ENCODE results near the gene NAT16. TPM values are rescaled to one million over a fixed set of nuclear protein-coding genes. Genes with fewer than 3 reads are reported as not detected.

The NAT16 gene
- total and polyA plus RNA-seq, 9 of the 15 experiments (the other 6 are each of a cell fraction or from before 2014, with no cell fraction given), result 0.04 TPM; not detected in 8

DNA sequence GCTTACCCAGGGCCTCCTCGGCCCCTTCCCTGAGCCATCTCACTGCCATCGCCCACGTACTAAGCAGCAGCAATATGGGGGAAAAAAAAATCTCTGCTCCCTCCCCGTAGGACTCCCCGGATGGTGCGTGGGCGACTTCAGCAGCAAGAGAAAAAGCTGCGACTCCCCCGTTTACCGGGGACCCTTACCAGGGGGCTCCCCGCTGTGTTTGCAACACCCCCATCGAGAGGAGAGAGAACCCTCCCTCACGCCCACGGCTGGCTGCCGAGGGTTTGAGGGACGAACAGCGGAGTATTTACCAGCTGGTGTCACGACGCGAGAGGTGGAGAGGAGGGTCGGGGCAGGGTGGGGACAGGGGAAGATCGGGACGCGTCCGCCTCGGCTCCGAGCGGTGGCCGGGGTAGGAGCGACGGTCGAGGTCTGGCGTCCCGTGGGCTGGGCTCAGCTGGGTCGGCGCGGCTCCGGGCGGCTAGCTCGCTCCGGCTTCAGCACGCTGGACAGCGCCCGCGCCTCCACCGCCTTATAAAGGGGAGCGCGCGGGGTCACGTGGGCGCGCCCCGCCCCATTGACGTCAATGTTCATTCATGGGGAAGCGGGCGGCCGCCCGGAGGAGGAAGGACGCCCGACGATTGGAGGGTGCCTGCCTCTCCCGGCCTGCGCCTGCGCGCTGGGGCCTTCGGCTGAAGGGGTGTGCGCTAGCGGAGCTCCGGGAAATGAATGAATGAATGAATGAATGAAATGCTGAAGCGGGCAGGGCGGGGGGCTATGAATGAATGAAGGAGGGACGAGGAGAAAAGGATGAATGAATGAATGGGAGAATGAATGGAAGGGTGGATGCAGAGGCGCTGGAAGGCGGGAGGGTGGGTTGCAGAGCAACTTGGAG is 14.8 kb downstream of the NAT16 start, which contains the start of gene VGF (continued):
- TF ChIP-seq, protein P1, sequence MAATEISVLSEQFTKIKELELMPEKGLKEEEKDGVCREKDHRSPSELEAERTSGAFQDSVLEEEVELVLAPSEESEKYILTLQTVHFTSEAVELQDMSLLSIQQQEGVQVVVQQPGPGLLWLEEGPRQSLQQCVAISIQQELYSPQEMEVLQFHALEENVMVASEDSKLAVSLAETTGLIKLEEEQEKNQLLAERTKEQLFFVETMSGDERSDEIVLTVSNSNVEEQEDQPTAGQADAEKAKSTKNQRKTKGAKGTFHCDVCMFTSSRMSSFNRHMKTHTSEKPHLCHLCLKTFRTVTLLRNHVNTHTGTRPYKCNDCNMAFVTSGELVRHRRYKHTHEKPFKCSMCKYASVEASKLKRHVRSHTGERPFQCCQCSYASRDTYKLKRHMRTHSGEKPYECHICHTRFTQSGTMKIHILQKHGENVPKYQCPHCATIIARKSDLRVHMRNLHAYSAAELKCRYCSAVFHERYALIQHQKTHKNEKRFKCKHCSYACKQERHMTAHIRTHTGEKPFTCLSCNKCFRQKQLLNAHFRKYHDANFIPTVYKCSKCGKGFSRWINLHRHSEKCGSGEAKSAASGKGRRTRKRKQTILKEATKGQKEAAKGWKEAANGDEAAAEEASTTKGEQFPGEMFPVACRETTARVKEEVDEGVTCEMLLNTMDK (IDR thresholded peaks at IDR 0.05; ENCODE audit: borderline replicate concordance, insufficient read depth, low read depth, low read length, poor library complexity, severe bottlenecking), result no peak
- TF ChIP-seq ZBTB7A (IDR thresholded peaks at IDR 0.05; ENCODE audit: borderline replicate concordance, control insufficient read depth, low read depth, low read length) (no peak), POLR2A (conservative IDR thresholded peaks at IDR 0.05) (no peak; the same call in 1 of the 2 replicates), ATF1 (CRISPR knock-in tag; IDR thresholded peaks at IDR 0.05) (peak; percentile 44), ATF1 (tag; IDR thresholded peaks at IDR 0.05) (peak; percentile 94), BRF1 (IDR thresholded peaks at IDR 0.05; ENCODE audit: borderline replicate concordance, extremely low read depth, insufficient read length) (no peak), RFX7 (CRISPR knock-in tag; IDR thresholded peaks at IDR 0.05) (no peak), TSC22D4 (tag; IDR thresholded peaks at IDR 0.05) (no peak), PRMT5 (CRISPR knock-in tag; IDR thresholded peaks at IDR 0.05) (peak; percentile 97), ELF4 (CRISPR knock-in tag; IDR thresholded peaks at IDR 0.05) (no peak), MCM5 (IDR thresholded peaks at IDR 0.05; ENCODE audit: low read depth) (no peak), GABPB1 (CRISPR knock-in tag; IDR thresholded peaks at IDR 0.05) (peak; percentile 90), POLR2AphosphoS5 (IDR thresholded peaks at IDR 0.05; ENCODE audit: control insufficient read depth, insufficient read depth, low read depth, low read length) (no peak), STAT5B (CRISPR knock-in tag; IDR thresholded peaks at IDR 0.05) (no peak), SP1 (CRISPR knock-in tag; IDR thresholded peaks at IDR 0.05) (peak; percentile 91), PHTF2 (CRISPR knock-in tag; IDR thresholded peaks at IDR 0.05) (no peak), EP400 (IDR thresholded peaks at IDR 0.05) (no peak), ESRRA (IDR thresholded peaks at IDR 0.05; ENCODE audit: borderline replicate concordance, low read depth) (peak; percentile 19; the same call in 1 of the 2 replicates)
- TF ChIP-seq, protein P2, sequence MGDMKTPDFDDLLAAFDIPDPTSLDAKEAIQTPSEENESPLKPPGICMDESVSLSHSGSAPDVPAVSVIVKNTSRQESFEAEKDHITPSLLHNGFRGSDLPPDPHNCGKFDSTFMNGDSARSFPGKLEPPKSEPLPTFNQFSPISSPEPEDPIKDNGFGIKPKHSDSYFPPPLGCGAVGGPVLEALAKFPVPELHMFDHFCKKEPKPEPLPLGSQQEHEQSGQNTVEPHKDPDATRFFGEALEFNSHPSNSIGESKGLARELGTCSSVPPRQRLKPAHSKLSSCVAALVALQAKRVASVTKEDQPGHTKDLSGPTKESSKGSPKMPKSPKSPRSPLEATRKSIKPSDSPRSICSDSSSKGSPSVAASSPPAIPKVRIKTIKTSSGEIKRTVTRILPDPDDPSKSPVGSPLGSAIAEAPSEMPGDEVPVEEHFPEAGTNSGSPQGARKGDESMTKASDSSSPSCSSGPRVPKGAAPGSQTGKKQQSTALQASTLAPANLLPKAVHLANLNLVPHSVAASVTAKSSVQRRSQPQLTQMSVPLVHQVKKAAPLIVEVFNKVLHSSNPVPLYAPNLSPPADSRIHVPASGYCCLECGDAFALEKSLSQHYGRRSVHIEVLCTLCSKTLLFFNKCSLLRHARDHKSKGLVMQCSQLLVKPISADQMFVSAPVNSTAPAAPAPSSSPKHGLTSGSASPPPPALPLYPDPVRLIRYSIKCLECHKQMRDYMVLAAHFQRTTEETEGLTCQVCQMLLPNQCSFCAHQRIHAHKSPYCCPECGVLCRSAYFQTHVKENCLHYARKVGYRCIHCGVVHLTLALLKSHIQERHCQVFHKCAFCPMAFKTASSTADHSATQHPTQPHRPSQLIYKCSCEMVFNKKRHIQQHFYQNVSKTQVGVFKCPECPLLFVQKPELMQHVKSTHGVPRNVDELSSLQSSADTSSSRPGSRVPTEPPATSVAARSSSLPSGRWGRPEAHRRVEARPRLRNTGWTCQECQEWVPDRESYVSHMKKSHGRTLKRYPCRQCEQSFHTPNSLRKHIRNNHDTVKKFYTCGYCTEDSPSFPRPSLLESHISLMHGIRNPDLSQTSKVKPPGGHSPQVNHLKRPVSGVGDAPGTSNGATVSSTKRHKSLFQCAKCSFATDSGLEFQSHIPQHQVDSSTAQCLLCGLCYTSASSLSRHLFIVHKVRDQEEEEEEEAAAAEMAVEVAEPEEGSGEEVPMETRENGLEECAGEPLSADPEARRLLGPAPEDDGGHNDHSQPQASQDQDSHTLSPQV (IDR thresholded peaks at IDR 0.05), result no peak
- TF ChIP-seq, protein P3, sequence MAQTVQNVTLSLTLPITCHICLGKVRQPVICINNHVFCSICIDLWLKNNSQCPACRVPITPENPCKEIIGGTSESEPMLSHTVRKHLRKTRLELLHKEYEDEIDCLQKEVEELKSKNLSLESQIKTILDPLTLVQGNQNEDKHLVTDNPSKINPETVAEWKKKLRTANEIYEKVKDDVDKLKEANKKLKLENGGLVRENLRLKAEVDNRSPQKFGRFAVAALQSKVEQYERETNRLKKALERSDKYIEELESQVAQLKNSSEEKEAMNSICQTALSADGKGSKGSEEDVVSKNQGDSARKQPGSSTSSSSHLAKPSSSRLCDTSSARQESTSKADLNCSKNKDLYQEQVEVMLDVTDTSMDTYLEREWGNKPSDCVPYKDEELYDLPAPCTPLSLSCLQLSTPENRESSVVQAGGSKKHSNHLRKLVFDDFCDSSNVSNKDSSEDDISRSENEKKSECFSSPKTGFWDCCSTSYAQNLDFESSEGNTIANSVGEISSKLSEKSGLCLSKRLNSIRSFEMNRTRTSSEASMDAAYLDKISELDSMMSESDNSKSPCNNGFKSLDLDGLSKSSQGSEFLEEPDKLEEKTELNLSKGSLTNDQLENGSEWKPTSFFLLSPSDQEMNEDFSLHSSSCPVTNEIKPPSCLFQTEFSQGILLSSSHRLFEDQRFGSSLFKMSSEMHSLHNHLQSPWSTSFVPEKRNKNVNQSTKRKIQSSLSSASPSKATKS (CRISPR knock-in tag; IDR thresholded peaks at IDR 0.05), result no peak
